MV-4-11 (cell line): ENCODE data around the gene ITIH4.

Source experiments
- DNase-seq: peaks from one replicate; lab custom pipeline; 2025; lab: John Stamatoyannopoulos, UW

Gene ITIH4

GRCh38 chr3:52848617-52849016 is 18.1 kb upstream of the ITIH4 start:
- peak; percentile 56 for DNase-seq

- no peak for DNase-seq
Measured at GRCh38 chr3:52847726-52848125, 17.3 kb upstream of the ITIH4 start.

GRCh38 chr3:52847241-52847640 is 16.8 kb upstream of the ITIH4 start:
- no peak for DNase-seq

GRCh38 chr3:52846432-52846965 is 16.0 kb upstream of the ITIH4 start:
- peak; percentile 63 for DNase-seq

GRCh38 chr3:52845691-52846431 is 15.4 kb upstream of the ITIH4 start:
- no peak for DNase-seq

- peak; percentile 70 for DNase-seq
Measured at GRCh38 chr3:52845157-52845556, 14.7 kb upstream of the ITIH4 start.

GRCh38 chr3:52844290-52844975 is 14.0 kb upstream of the ITIH4 start:
- peak; percentile 45 for DNase-seq

GRCh38 chr3:52843881-52844280 is 13.4 kb upstream of the ITIH4 start:
- DNase-seq: no peak

GRCh38 chr3:52843108-52843865 is 12.8 kb upstream of the ITIH4 start:
- DNase-seq: peak; percentile 79

GRCh38 chr3:52842424-52842823 is 12.0 kb upstream of the ITIH4 start:
- peak; percentile 75 for DNase-seq

- no peak for DNase-seq
Measured at GRCh38 chr3:52841981-52842340, 11.5 kb upstream of the ITIH4 start.

GRCh38 chr3:52841211-52841980 is 10.9 kb upstream of the ITIH4 start:
- DNase-seq: peak; percentile 75

GRCh38 chr3:52839892-52840545 is 9.5 kb upstream of the ITIH4 start:
- DNase-seq: no peak

GRCh38 chr3:52839268-52839575 is 8.8 kb upstream of the ITIH4 start:
- DNase-seq: no peak

- no peak for DNase-seq
Measured at GRCh38 chr3:52838561-52839267, 8.2 kb upstream of the ITIH4 start.

GRCh38 chr3:52836986-52837385 is 6.5 kb upstream of the ITIH4 start:
- no peak for DNase-seq

GRCh38 chr3:52836471-52836845 is 6.0 kb upstream of the ITIH4 start:
- DNase-seq: no peak

- no peak for DNase-seq
Measured at GRCh38 chr3:52835766-52836470, 5.4 kb upstream of the ITIH4 start.

GRCh38 chr3:52834871-52835501 is 4.5 kb upstream of the ITIH4 start, which contains the start of gene MUSTN1:
Gene MUSTN1 (minus strand): TSS chr3:52835019. CDS start chr3:52834948, 71 bp downstream.
- DNase-seq: no peak

GRCh38 chr3:52833202-52833601 is 2.7 kb upstream of the ITIH4 start:
- DNase-seq: no peak
